BJ (cell line): Measurements from ENCODE around the gene PIK3CD. TPM values are rescaled to one million over a fixed set of nuclear protein-coding genes. Genes with fewer than 3 reads are reported as not detected.

Experiments
- CTCF ChIA-PET: fragments of 350-600 bp; formaldehyde crosslinking; extraction: SDS; loops from one replicate; lab custom pipeline; 2021; ENCODE audit warnings: antibody characterized with exemption, inconsistent platforms; lab: Yijun Ruan, JAX
- POLR2A ChIA-PET: fragments of 300-600 bp; sonication (Branson Sonifier 250); formaldehyde crosslinking; extraction: SDS; loops from one replicate; lab custom pipeline; 2021; ENCODE audit warnings: antibody characterized with exemption; lab: Charles Lee
- DNase-seq: peaks from one replicate; pipeline ENCODE4 v3.0.0-alpha.2; 2011; ENCODE audit warnings: low read depth
- H3K27me3 ChIP-seq: 2 replicates; pipeline ENCODE4 v1.6.0; 2011; ENCODE audit warnings: low read length; ENCODE audit not compliant: control insufficient read depth, insufficient read depth
- H3K36me3 ChIP-seq: 2 replicates; pipeline ENCODE4 v1.5.1; 2011; ENCODE audit warnings: low read length; ENCODE audit not compliant: control insufficient read depth, insufficient read depth
- H3K4me3 ChIP-seq: 2 replicates; pipeline ENCODE4 v1.5.1; 2011; ENCODE audit warnings: low read depth, mild to moderate bottlenecking, control low read depth, low read length
- CTCF ChIP-seq: IDR thresholded peaks from 2 replicates; pipeline ENCODE4 v1.5.1; 2011; ENCODE audit warnings: low read depth, mild to moderate bottlenecking, control low read depth, inconsistent platforms, low read length, moderate library complexity; ENCODE audit not compliant: insufficient read depth
- polyA plus RNA-seq: library from polyadenylated mRNA; depleted of rRNA; stranded (reverse); fragments of >200 nt; gene quantifications from 2 replicates; pipeline ENCODE4 v1.2.3, GENCODE V29; 2011

PIK3CD gene
- polyA plus RNA-seq, 1 experiment: 9.2 TPM

GRCh38 chr1:9684801-9685200 is 33.3 kb downstream of the PIK3CD start:
- Histone ChIP-seq H3K4me3 (no peak overlapping the region), H3K27me3 (no peaks in the 10 kb centered on the region), H3K36me3 (no peaks in the 10 kb centered on the region)
- CTCF ChIA-PET: no interaction called here
- POLR2A ChIA-PET: no interaction called here
- DNase-seq: no peak
- no peak for TF ChIP-seq CTCF

- H3K4me3 ChIP-seq: peak overlapping the region; percentile 54
- ChIA-PET POLR2A (no interaction called here), CTCF (interaction anchor here (1.1 to 1.6 kb wide), 6 partner anchors 9 to 180 kb away, joined by 3 to 11 read pairs (median 3); no protein-coding TSS in a partner anchor)
- peaks cover 2% of the 10 kb centered on the region; the same call in 1 of the 2 replicates for H3K36me3 ChIP-seq
- TF ChIP-seq CTCF: peak; percentile 26
- no peak for DNase-seq
- no peaks in the 10 kb centered on the region for H3K27me3 ChIP-seq
Measured at GRCh38 chr1:9687120-9687873, 35.8 kb downstream of the PIK3CD start.

- Histone ChIP-seq H3K36me3 (peaks cover 2% of the 10 kb centered on the region; the same call in 1 of the 2 replicates), H3K4me3 (peak overlapping the region; percentile 54), H3K27me3 (no peaks in the 10 kb centered on the region)
- DNase-seq: no peak
- no peak for TF ChIP-seq CTCF
- ChIA-PET CTCF (interaction anchor here (1.1 to 1.6 kb wide), 4 partner anchors 8 to 180 kb away, joined by 3 to 11 read pairs (median 4); no protein-coding TSS in a partner anchor), POLR2A (no interaction called here)
Measured at GRCh38 chr1:9687874-9688582, 36.5 kb downstream of the PIK3CD start.

DNA sequence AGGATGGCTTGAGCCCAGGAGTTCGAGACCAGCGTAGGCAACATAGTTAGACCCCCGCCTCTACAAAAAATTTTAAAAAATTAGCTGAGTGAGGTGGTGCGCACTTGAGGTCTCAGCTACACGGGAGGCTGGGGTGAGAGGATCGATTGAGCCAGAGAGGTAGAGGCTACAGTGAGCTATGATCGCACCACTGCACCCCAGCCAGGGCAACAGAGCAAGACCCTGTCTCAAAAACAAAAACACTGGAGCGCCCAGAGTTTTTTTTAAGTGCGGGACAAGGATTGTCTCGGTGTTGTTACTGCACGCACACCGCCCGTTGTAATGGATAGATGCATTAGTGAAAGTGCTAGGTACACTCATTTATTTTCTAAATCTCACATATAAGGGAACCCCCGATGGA is 37.1 kb downstream of the PIK3CD start:
- ChIA-PET CTCF (interaction anchor here (1.1 to 1.6 kb wide), 3 partner anchors 62 to 179 kb away, joined by 3 to 11 read pairs (median 3); no protein-coding TSS in a partner anchor), POLR2A (interaction anchor here (0.6 kb wide), 1 partner anchor 23 kb away, joined by 4 read pairs; no protein-coding TSS in a partner anchor)
- DNase-seq: no peak
- Histone ChIP-seq H3K27me3 (no peaks in the 10 kb centered on the region), H3K36me3 (peaks cover 2% of the 10 kb centered on the region; the same call in 1 of the 2 replicates), H3K4me3 (no peak overlapping the region; the same call in 1 of the 2 replicates)
- TF ChIP-seq CTCF: no peak
